HG03558 (cell line): ENCODE measurements around the gene B4GALNT4.
"Not testable (repeated sequence)": the region's sequence is repeated elsewhere in the genome, so short reads cannot be mapped to it uniquely, and the experiment has no call there.

Experiments used
- ATAC-seq: cut with Tn5 transposase; IDR thresholded peaks from one replicate; pipeline ENCODE4 v1.9.1; 2021; ENCODE audit warnings: moderate number of reproducible peaks; ENCODE audit not compliant: unreplicated experiment; ENCODE audit errors: extremely low read depth

B4GALNT4 gene

DNA sequence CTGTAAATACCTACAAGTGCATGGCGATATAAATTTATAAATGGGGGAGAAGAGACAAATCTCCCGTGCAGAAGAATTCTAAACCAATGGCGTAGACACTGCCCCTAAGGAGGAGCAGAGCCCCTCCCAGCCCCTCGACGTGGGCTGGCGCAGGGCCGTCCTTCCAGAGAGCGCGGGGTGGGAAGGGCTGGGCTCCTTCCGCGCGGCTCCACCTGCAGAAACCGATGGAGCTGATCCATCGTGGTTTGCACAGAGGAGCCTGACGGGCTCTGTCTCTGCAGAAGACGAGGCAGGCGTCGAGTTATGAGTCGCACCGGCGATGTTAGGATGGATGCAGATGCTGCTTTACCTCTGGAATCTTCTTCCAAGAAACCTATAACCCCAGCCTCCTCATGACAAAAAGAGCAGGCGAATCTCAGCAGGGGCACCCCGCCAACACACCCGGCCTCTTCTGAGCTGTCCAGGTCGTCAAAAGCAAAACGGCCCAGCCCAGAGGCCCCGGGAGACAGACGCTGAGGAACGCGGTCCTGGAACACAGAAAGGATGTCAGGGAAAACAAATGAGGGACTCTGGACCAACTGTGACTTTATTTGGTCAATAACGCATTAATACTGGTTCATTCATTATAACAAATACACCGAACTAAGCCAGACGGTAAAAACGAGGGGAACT, 11.0 kb upstream of the B4GALNT4 start:
- ATAC-seq: no peak

DNA sequence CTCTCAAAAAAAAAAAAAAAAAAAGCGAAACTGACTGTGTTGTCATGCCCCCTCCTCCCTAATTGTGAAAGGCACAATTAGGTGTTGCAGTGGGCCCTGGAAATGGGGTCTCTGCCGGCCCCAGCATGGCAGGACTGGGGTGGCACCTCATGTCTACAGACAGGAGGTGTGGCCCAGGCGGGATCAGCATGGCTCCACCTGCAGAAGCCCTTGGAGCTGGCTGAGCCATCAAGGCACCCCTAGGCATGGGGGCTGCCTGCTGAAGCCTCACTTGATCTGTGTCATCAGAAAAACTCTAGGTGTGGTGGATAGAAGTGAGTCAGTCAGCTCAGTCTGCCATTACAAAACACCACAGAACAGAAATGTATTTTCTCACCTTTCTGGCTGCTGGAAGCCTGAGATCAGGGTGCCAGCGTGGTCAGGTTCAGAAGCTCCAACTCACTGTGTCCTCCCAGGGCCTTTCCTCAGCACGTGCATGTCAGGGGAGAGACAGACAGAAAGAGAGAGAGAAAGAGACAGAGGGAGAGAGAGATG, 10.1 kb upstream of the B4GALNT4 start:
- no peak for ATAC-seq

GRCh38 chr11:360326-361280, 8.7 kb upstream of the B4GALNT4 start:
- no peak for ATAC-seq

DNA sequence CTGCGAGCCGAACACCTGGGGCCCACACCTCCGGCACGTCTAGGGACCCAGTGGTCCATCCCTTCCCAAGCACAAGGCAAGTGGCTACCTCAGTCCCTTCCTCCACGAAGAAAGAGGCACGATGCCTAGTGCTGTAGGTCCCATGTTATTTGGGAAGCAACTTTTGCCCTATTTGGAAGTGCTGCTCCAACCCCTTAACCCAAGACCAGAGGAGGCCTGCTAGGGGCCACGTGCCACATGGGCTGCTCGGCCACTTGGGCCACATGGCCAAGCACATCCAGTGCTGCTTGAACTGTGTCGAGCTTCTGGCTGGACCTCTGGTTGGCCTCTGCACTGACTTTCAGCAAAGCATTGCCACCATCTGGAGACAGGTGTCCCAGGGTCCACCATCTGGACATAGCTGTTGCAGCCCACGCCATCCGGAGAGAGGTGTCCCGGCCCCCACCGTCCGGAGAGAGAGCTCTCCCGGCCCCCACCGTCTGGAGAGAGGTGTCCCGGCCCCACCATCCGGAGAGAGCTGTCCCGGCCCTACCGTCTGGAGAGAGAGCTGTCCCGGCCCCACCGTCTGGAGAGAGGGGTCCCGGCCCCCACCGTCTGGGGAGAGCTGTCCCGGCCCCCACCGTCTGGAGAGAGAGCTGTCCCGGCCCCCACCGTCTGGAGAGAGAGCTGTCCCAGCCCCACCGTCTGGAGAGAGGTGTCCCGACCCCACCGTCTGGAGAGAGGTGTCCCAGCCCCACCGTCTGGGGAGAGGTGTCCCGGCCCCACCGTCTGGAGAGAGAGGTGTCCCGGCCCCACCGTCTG, 6.5 kb upstream of the B4GALNT4 start:
- no peak for ATAC-seq

GRCh38 chr11:363443-363805, 5.9 kb upstream of the B4GALNT4 start:
- ATAC-seq: not testable (repeated sequence)

GRCh38 chr11:363948-364761, 5.1 kb upstream of the B4GALNT4 start:
- no peak for ATAC-seq

- ATAC-seq: no peak
Observed at GRCh38 chr11:364991-365725, 4.1 kb upstream of the B4GALNT4 start.

DNA sequence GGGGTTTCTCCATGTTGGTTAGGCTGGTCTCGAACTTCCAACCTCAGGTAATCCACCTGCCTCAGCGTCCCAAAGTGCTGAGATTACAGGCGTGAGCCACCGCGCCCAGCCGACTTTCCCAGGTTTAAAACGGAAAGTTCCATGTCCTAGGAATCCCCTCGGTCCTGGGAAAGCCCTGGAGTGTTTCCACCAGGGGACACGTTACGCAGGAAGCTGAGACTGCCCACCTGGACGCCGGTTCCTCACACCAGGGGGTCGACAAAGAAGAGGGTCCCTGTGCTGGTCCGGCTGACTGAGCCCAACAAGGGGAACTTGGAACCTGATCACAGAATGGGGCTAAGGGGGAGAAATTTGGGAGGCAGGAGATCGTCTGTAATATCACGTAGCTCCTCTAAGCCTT, 3.5 kb upstream of the B4GALNT4 start:
- no peak for ATAC-seq

DNA sequence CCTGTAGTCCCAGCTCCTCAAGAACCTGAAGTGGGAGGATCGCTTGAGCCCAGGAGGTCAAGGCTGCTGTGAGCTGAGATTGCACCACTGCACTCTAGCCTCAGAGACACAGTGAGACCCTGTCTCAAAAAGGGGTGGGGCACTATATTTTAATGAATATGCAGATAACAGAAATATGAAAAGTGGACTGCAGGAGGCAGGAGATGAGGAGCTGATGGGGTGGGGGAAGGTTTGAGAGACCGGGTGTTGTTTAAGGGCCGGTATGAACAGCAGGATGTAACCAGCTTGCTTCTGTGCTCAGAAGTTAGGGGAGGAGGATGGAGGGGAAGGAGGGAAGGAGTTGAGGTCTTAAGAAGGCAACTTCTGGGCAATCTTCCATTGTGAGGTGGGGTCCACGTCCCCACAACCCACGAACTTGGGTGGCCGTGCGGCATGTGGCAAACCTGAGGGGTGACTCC, 1.3 kb upstream of the B4GALNT4 start:
- no peak for ATAC-seq

DNA sequence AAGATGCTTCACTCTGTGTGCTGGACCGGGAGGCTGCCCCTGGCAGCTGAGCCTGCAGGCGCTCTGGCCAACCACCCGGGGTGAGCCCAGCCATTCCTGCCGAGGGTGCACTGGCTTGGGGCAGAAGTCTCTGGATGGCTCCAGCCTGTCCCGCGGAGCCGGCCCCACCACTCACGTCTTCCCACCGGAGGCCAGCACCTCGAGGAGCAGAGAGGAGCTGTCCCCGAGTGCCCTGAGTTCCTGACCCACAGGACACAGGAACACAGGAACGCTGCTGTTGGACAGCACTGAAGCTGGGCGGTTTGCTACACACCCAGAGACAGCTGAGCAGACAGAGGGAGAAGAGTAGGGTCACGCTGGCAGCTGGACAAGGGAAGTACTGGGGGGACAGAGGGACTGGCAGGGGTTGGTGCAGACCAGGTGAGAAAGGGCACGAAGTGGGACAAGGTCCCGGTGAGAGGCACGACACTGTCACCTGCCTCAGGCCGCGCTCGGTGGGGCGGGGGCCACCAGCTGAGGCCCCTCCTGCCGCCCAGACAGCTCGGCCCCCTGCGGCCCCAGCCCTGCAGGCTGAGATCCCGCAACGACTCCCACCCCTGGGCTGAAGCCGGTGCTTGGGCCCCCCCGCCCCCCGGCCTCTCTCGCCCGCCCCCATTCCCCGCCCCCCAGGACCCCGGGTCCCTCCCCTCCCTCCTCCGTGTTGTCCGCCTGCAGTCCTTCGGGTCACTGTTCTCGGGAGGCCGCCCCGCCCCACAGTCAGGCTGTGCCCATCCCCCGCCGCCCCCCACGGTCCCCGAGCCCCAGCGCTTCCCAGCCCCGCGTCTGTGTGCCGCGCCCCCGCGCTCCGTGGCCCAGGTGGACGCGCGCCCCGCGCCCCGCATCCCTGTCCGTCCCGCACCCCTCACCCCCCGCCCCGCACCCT, 624 bp upstream of the B4GALNT4 start:
- no peak for ATAC-seq

DNA sequence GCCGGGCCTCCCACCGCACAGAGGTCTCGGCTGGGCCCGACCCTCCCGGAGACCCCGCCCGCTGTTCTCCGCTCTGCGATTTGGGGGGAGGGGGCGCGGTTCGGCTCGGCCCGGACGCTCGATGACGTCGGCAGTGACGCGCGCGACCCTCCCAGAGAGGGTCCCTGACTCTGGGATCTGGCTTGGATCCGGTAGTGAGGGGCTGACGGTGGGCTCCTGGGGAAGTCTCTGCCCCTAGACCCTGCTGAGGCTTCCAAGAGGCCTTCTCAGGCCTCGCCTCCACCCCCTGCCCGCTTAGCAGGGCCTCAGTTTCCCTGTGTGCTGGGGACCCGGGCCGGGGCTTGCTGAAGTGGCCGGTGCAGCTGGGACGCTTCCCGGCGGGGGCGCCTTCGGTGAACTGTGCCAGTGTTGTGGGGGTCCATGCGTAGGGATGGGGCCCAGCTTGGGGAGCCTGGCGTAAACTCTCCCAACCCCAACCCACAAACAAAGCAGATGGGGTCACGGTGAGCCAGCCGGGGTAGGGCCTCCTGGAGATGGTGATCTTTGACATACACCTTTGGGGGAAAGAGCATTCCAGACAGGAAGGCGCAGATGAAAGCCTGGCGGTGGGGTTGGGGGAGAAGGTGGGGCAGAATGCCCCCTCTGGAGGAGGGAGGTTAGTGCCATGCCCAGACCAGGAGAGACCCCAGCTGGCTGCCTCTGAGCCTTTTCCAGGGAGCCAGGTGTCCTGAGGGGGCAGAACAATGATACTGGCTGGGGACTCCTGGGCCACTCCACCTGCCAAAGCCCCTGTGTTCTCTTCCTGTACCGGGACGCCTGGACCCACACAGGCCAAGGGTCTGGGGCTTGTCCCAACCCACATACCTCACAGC, 1.0 kb downstream of the B4GALNT4 start:
- no peak for ATAC-seq

GRCh38 chr11:371051-371450, 1.8 kb downstream of the B4GALNT4 start:
- ATAC-seq: no peak

GRCh38 chr11:371716-372590, 2.7 kb downstream of the B4GALNT4 start:
- no peak for ATAC-seq

DNA sequence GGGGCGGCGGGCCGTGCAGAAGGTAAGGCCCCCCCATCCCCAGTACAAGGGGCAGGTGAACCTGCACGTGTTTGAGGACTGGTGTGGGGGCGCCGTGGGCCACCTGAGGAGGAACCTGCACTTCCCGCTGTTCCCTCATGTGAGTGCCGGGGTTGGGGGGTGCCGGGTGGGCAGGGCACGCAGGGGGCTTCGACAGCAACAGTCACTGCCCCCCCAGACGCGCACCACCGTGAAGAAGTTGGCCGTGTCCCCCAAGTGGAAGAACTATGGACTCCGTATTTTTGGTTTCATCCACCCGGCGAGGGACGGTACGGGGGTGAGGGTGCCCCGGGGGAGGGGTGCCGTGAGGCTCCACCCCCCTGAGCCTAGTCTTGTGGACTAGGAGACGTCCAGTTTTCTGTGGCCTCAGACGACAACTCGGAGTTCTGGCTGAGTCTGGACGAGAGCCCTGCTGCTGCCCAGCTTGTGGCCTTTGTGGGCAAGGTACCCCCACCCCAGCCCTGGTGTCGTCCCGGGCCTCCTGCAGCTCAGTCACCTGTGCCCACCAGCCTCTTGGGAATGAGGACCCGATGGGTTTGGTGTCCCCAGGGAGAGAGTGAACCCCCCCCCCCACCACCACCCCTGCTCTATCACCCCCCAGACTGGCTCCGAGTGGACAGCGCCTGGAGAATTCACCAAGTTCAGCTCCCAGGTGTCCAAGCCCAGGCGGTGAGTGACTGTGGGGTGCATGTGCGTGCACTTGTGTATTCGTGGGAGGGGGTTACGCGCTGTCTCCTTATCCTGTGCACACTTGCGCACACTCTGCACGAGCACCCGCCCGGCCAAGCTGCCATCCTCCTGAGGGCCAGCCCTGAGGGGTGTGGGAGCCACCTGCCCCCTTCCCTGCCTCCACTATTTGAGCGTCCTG, 3.8 kb downstream of the B4GALNT4 start:
- no peak for ATAC-seq
